Epithelial cell of proximal tubule (primary cell): ENCODE data around the gene EID3. TPM values are rescaled to one million over a fixed set of nuclear protein-coding genes. Genes with fewer than 3 reads are reported as not detected.

Source experiments
- DNase-seq: peaks from one replicate; pipeline ENCODE4 v3.0.0-alpha.2; 2011; ENCODE audit warnings: low read depth
- H3K4me3 ChIP-seq: 2 replicates; pipeline ENCODE4 v1.5.1; 2011; ENCODE audit warnings: low read depth, mild to moderate bottlenecking, low read length
- total RNA-seq: library from RNA; depleted of rRNA; stranded (reverse); fragments of >200 nt; gene quantifications from 2 replicates; pipeline ENCODE4 v1.2.3, GENCODE V29; 2015
- TF ChIP-seq, protein P1 (sequence below): conservative IDR thresholded peaks from 2 replicates; pipeline ENCODE4 v1.5.1; 2012; ENCODE audit warnings: low read depth, mild to moderate bottlenecking, low read length

Gene EID3
- total RNA-seq, 1 donor from 2014 or later, result 1.3 TPM

DNA sequence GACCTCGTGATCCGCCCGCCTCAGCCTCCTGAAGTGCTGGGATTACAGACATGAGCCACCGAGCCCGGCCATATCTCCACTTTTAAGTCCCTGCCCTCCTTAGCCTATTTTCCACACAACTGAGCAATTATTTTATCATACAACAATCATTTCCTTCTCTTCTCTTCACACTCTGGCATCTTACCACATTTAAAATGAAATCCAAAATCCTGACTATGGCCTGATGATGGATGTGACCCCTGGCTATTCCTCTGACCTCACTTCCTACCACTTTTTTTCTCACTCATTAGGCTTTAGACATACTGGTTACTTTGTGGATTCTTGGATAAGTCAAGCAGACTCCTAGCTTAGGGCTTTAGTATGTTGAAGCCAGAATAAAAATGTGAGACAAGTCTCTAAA, 21.9 kb upstream of the EID3 start:
- no peak for DNase-seq
- no peak overlapping the region for H3K4me3 ChIP-seq
- TF ChIP-seq, protein P1, sequence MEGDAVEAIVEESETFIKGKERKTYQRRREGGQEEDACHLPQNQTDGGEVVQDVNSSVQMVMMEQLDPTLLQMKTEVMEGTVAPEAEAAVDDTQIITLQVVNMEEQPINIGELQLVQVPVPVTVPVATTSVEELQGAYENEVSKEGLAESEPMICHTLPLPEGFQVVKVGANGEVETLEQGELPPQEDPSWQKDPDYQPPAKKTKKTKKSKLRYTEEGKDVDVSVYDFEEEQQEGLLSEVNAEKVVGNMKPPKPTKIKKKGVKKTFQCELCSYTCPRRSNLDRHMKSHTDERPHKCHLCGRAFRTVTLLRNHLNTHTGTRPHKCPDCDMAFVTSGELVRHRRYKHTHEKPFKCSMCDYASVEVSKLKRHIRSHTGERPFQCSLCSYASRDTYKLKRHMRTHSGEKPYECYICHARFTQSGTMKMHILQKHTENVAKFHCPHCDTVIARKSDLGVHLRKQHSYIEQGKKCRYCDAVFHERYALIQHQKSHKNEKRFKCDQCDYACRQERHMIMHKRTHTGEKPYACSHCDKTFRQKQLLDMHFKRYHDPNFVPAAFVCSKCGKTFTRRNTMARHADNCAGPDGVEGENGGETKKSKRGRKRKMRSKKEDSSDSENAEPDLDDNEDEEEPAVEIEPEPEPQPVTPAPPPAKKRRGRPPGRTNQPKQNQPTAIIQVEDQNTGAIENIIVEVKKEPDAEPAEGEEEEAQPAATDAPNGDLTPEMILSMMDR, result no peak

DNA sequence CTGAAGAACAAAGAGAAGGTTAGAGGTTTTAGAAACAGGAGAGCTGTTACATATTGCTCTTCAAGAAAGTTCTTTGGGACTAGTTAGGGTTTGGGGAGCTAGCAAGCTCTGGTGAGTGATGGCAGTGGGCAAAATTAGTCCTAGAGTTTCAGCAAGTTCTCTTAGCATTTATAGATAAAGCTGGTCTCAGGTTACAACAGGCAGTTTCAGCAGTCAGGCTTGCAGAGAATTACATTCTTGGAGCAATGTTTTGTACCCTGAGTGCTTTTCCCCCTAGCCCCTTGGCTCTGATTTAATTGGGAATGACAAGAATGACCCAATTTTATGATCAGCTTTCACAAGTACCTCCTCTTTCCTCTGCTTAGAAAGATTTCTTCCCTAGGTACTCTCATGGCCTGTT, 21.4 kb upstream of the EID3 start:
- no peak for DNase-seq
- no peak overlapping the region for H3K4me3 ChIP-seq
- TF ChIP-seq, protein P1, result no peak

DNA sequence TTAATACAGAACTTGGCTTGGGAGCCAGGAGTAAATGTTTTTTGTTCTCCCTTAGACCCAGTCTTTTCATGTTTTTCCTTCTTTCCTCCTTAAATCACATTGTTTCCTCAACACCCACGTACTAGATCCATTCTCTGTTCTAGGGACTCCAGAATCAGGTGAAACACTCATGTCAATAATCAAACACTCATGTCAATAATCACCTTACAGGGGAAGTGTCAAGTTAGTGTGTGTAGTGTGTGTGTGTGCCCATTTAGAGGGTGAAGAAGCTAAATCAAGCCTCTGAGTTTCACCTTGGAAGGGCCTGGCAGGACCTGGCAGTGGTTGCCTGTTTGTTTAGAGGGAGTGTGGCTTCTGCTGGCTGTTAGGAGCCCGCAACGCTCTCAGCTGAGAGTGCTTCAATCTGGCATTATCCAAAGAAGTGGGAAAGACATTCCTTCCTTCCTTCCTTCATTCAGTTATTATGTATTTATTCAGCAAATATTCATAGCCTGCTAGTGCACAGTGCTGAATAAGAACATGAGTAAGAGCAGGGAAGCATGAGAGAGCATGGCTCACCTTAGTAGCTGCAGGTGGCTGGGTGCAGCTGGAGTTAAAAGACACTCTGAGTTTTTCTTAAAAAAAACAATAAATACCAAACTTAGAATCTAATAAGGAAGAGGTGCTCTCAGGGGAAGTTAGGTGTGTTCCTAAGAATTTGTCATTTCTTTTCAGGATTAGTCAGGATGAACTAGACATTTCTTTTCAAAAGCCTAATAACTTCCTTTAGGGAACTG, 17.6 kb upstream of the EID3 start:
- DNase-seq, result no peak
- TF ChIP-seq, protein P1, result no peak
- peak overlapping the region; percentile 93 for H3K4me3 ChIP-seq

DNA sequence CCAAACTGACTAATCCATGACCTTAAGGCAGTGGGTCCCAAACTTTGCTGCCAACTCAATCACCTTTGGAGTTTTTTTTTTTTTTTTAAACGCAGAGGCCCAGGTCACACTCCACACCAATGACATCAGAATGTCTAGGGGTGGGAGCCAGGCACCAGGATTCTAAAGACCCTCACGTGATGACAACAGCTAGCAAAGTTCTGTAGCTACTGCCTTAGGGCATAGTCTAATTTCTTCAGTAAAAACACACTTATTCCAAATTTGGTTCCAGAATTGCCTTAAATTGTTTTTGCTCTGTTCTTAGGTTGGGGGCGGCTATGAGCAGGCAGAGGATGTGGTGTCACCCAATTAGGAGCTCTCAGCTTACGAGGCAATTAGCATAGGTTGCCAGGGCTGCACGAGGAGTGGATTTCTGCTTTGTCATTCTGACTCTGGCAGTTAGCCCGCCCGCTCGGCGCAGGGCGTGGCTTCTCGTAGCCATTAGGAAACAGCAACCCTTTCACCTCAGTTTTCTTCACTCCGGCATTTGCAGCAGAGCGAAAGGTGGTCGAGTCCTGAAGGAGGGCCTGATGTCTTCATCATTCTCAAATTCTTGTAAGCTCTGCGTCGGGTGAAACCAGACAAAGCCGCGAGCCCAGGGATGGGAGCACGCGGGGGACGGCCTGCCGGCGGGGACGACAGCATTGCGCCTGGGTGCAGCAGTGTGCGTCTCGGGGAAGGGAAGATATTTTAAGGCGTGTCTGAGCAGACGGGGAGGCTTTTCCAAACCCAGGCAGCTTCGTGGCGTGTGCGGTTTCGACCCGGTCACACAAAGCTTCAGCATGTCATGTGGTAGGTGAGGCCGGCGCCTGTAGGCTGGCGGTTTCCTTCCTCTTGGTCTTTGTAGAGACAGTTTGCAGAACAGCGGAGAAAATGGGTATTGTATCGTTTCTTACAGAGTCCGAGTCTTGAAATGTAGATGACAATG, 16.7 kb upstream of the EID3 start:
- peak; percentile 91 for DNase-seq
- TF ChIP-seq, protein P1, result no peak
- peak overlapping the region; percentile 93 for H3K4me3 ChIP-seq

DNA sequence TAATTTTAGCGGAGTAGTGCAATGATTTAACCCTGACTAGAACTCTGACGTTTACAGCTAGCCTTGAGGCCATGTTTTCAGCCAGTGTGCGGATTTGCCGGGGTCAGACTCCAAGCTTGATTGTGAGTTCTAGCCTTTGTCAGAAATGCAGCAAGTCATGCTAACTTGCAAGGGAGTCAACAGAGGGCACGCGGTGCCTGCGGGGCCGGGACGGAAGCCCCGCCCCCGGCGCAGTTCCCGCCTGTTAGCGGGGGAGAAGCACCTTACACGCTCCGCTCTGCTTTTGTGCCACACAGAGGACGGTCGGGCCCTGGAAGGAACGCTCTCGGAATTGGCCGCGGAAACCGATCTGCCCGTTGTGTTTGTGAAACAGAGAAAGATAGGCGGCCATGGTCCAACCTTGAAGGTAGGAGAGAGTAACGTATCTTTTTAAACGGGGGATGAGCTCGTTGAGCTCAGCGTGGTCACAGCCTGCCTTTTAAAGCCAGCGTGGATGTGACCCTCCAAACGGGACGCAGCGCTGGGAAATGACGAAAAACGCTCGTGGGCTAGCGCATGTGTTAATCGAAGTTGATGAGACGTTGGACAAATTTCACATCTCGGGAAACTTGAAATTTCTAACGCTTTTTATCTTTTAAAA, 14.8 kb upstream of the EID3 start:
- TF ChIP-seq, protein P1, result peak; percentile 4
- DNase-seq, result no peak
- H3K4me3 ChIP-seq, result peak overlapping the region; percentile 93

DNA sequence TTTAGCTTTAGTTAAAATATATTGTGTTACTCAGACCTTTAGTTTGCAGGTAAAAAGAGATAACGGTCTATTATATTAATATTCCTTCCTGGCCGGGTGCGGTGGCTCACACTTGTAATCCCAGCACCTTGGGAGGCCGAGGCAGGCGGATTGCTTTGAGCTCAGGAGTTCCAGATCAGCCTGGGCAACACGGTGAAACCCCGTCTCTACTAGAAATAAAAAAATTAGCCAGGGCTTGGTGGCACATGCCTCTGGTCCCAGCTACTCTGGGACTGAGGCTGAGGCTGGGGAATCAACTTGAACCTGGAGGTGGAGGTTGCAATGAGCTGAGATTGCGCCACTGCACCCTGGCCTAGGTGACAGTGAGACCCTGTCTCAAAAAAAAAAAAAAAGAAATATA, 13.2 kb upstream of the EID3 start:
- no peak overlapping the region for H3K4me3 ChIP-seq
- DNase-seq, result no peak

More for the DNA sequence above, 13.2 kb upstream of the EID3 start:
- TF ChIP-seq, protein P1, result no peak
